Heart left ventricle (tissue), 16 donors: ENCODE measurements around the gene CRYZL1. TPM values are rescaled to one million over a fixed set of nuclear protein-coding genes. Genes with fewer than 3 reads are reported as not detected.

Experiments
- ATAC-seq, 4 donors: fragments of 200-7000 bp; cut with Tn5 transposase; one replicate each; pipeline ENCODE4 v1.9.1; 2020 to 2022; ENCODE audit warnings: moderate library complexity in 4 of 4, mild to moderate bottlenecking in 3 of 4, moderate number of reproducible peaks in 1 of 4
- DNase-seq, 5 donors: peaks; one replicate each; pipeline ENCODE4 v3.0.0-alpha.2; 2020
- H3K27ac ChIP-seq, 12 donors: fragments of 200-600 bp; sonication (generic) in 4 of 12; one replicate each; pipeline versions ENCODE4 v1.5.0 to v1.8.0; 2016 to 2022; ENCODE audit warnings: mild to moderate bottlenecking in 2 of 12
- H3K27me3 ChIP-seq, 9 donors: fragments of 200-600 bp; sonication (generic) in 2 of 9; one replicate each; pipeline versions ENCODE4 v1.5.1 to v1.8.0; 2016 to 2022; ENCODE audit warnings: mild to moderate bottlenecking in 3 of 9
- H3K36me3 ChIP-seq, 9 donors: fragments of 200-600 bp; sonication (generic) in 2 of 9; one replicate each; pipeline versions ENCODE4 v1.5.0 to v1.8.0; 2018 to 2022; ENCODE audit warnings: mild to moderate bottlenecking in 2 of 9
- H3K4me1 ChIP-seq, 12 donors: fragments of 200-600 bp; sonication (generic) in 4 of 12; one replicate each; pipeline versions ENCODE4 v1.5.0 to v1.8.0; 2016 to 2022; ENCODE audit warnings: mild to moderate bottlenecking in 3 of 12
- H3K4me3 ChIP-seq, 12 donors: fragments of 200-600 bp; sonication (generic) in 4 of 12; one replicate each; pipeline versions ENCODE4 v1.5.0 to v1.8.0; 2017 to 2022; ENCODE audit warnings: mild to moderate bottlenecking in 9 of 12, moderate library complexity in 4 of 12
- H3K9me3 ChIP-seq, 12 donors: fragments of 200-600 bp; sonication (generic) in 4 of 12; one replicate each; pipeline versions ENCODE4 v1.5.0 to v1.8.0; 2016 to 2022; ENCODE audit warnings: mild to moderate bottlenecking in 1 of 12
- POLR2A ChIP-seq, 2 donors: fragments of 450-650 bp; IDR thresholded peaks; one replicate each; pipeline ENCODE4 v1.6.1; 2017; ENCODE audit warnings: antibody characterized with exemption in 2 of 2, mild to moderate bottlenecking in 2 of 2, moderate library complexity in 2 of 2
- WGBS, 4 donors: extraction: QIAGEN DNeasy Blood & Tissue Kit in 2 of 4; methylation state at CpG; one replicate each; pipeline versions ENCODE4 v1.1.5 to v1.1.7; 2013 to 2018; 5-methylcytosine and 5-hydroxymethylcytosine counted together
- intact Hi-C, 10 donors: fragments of 100-400 bp; cut with DNase I; formaldehyde crosslinking; loops; one replicate each; pipeline versions ENCODE4 v1.11.1 to v1.14.2; 2022
- polyA plus RNA-seq, 2 donors: library from polyadenylated mRNA; stranded (reverse); fragments of 200-250 nt; gene quantifications; one replicate each; pipeline ENCODE4 v1.2.3, GENCODE V29; 2013
- total RNA-seq, 9 donors: library from RNA; depleted of rRNA in 2 of 9; stranded (reverse); fragments of >200 nt in 2 of 9; fragmentation: NEBNext Ultra II Directional in 3 of 9; extraction: Animal tissue kit (Norgen Biotek cat#: 25700) in 3 of 9; gene quantifications; one replicate each; pipeline versions ENCODE4 v1.1.0 to v1.2.4, GENCODE V29; 2016 to 2023
- TF ChIP-seq, protein P1 (sequence below), 12 donors: fragments of 200-600 bp; sonication (generic) in 4 of 12; IDR thresholded peaks; one replicate each; pipeline versions ENCODE4 v1.5.0 to v1.8.0; 2018 to 2022; ENCODE audit warnings: antibody characterized with exemption in 12 of 12, mild to moderate bottlenecking in 5 of 12
- donor health status: ischemic (EF 13 %, LVEDD 7.1; RV severe dilation, severe dysfunction).
- donor health status: healthy with polysubstance abuse.
- donor health status: DM: no; HTN: yes; CAD: no.
- donor health status: DM: no; HTN: no; CAD: no.
- donor health status: ischemic (EF 25% LVEDD 6.9; RV normal size, moderate dysfunction).
- donor health status: ischemic (EF 25% LVEDD 5.7; RV mildly dilated, moderate dysfunction).
- donor health status: healthy.
- donor health status: DM: yes; HTN: yes; CAD: no.
- donor health status: ischemic (EF 35%, LVEDD 5.7; RV mildly dilated, moderate dysfunction).
- donor health status: nonischemic (EF 11% LVEDD 7.7; RV severe dilation, severe dysfunction).
- donor health status: DM: yes; HTN: yes; CAD: no.
- donor health status: PGD.
- donor health status: ischemic (EF 29% LVEDD 5.4; RV normal size, mild dysfunction).
- donor health status: nonischemic (EF 23%, LVEDD 6.1; RV moderate dilation, normal function).

CRYZL1 gene
- total and polyA plus RNA-seq, 11 donors, result 15.2 to 33.8 (median 25.1) TPM

DNA sequence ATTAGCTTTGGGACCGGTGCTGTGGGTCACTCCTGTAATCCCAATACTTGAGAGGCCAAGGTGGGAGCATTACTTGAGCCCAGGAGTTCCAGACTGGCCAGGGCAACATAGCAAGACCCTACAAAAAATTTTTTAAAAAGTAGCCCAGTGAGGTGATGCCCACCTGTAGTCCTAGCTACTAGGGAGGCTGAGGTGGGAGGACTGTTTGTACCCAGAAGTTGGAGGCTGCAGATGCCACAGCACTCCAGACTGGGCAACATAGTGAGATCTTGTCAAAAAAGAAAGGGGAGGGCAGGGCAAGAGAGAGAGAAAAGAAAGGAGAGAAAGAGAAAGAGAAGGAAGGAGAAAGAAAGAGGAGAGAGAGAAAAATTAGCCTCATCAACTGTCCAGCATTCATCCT, 7.0 kb upstream of the CRYZL1 start:
- DNase-seq (no peak), ATAC-seq (no peak)
- H3K27ac ChIP-seq, result no peak overlapping the region
- no peaks in the 10 kb centered on the region for H3K36me3 ChIP-seq
- peaks cover 0 to 48% (median 23%) of the 10 kb centered on the region in 12 donors for H3K4me1 ChIP-seq
- intact Hi-C loops, result loop anchor here in 9 of 10 donors (5.0 to 10.0 kb wide), 8 partner anchors 46 to 246 kb away; no protein-coding TSS in a partner anchor
- H3K9me3 ChIP-seq, result no peaks in the 10 kb centered on the region
- TF ChIP-seq, protein P1, sequence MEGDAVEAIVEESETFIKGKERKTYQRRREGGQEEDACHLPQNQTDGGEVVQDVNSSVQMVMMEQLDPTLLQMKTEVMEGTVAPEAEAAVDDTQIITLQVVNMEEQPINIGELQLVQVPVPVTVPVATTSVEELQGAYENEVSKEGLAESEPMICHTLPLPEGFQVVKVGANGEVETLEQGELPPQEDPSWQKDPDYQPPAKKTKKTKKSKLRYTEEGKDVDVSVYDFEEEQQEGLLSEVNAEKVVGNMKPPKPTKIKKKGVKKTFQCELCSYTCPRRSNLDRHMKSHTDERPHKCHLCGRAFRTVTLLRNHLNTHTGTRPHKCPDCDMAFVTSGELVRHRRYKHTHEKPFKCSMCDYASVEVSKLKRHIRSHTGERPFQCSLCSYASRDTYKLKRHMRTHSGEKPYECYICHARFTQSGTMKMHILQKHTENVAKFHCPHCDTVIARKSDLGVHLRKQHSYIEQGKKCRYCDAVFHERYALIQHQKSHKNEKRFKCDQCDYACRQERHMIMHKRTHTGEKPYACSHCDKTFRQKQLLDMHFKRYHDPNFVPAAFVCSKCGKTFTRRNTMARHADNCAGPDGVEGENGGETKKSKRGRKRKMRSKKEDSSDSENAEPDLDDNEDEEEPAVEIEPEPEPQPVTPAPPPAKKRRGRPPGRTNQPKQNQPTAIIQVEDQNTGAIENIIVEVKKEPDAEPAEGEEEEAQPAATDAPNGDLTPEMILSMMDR (IDR thresholded peaks at IDR 0.05), result no peak
- TF ChIP-seq POLR2A (IDR thresholded peaks at IDR 0.05), result no peak
- 96 to 100% (median 99%) methylated on average over 1 of the region's 1 CpG for WGBS, 4 donors
- no peaks in the 10 kb centered on the region for H3K27me3 ChIP-seq
- H3K4me3 ChIP-seq, result no peak overlapping the region

GRCh38 chr21:33647587-33647986, 6.0 kb upstream of the CRYZL1 start:
- TF ChIP-seq, protein P1 (IDR thresholded peaks at IDR 0.05), result no peak
- TF ChIP-seq POLR2A (IDR thresholded peaks at IDR 0.05), result no peak
- ATAC-seq, result no peak
- Histone ChIP-seq H3K27me3 (no peaks in the 10 kb centered on the region), H3K36me3 (no peaks in the 10 kb centered on the region), H3K27ac (no peak overlapping the region), H3K4me3 (no peak overlapping the region), H3K4me1 (peaks cover 0 to 49% (median 24%) of the 10 kb centered on the region in 12 donors), H3K9me3 (no peaks in the 10 kb centered on the region)
- intact Hi-C loops, result loop anchor here in 9 of 10 donors (5.0 to 10.0 kb wide), 8 partner anchors 47 to 247 kb away; no protein-coding TSS in a partner anchor
- 82 to 90% (median 85%) methylated on average over 3 of the region's 3 CpGs for WGBS, 4 donors
- no peak for DNase-seq

DNA sequence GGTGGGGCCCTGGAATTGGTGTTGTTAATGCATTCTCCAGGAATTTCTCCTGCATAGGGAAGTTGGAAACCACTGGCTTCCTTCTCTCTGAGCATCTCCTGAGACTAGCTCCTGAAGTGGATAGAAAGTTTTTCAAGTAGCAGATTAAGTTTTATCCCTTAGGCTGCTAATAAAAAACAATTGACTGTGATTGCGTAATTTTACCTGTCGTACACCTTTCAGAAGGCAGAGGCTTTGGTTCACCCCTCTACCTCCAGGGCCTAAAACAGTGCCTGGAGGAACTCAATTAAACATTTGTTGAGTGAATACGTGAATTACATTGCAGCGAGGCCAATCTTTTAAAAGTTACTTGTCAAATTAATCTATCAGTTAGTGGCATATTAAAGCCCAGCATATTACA, 4.2 kb upstream of the CRYZL1 start:
- H3K9me3 ChIP-seq, result no peaks in the 10 kb centered on the region
- no peak overlapping the region for H3K27ac ChIP-seq
- intact Hi-C loops, result loop anchor here in 9 of 10 donors (5.0 to 10.0 kb wide), 8 partner anchors 49 to 249 kb away; no protein-coding TSS in a partner anchor
- 95 to 99% (median 96%) methylated on average over 4 of the region's 4 CpGs for WGBS, 4 donors
- TF ChIP-seq POLR2A (IDR thresholded peaks at IDR 0.05), result no peak
- TF ChIP-seq, protein P1 (IDR thresholded peaks at IDR 0.05), result no peak
- peaks cover 0 to 40% (median 18%) of the 10 kb centered on the region in 12 donors for H3K4me1 ChIP-seq
- no peak for DNase-seq
- no peaks in the 10 kb centered on the region for H3K27me3 ChIP-seq
- no peak for ATAC-seq
- no peak overlapping the region for H3K4me3 ChIP-seq
- no peaks in the 10 kb centered on the region for H3K36me3 ChIP-seq

- no peak for DNase-seq
- TF ChIP-seq, protein P1 (IDR thresholded peaks at IDR 0.05), result no peak
- TF ChIP-seq POLR2A (IDR thresholded peaks at IDR 0.05), result no peak
- WGBS, 4 donors, result 55 to 66% (median 59%) methylated on average over 11 of the region's 11 CpGs
- peaks cover 0 to 45% (median 19%) of the 10 kb centered on the region in 12 donors for H3K4me1 ChIP-seq
- no peaks in the 10 kb centered on the region for H3K9me3 ChIP-seq
- H3K36me3 ChIP-seq, result no peaks in the 10 kb centered on the region
- peak overlapping the region in 10 of 12 donors; percentile 5 to 95 (median 86) for H3K27ac ChIP-seq
- no peaks in the 10 kb centered on the region for H3K27me3 ChIP-seq
- peak overlapping the region in 8 of 12 donors; percentile 11 to 93 (median 86) for H3K4me3 ChIP-seq
- ATAC-seq, result no peak
- intact Hi-C loops, result loop anchor here (5.0 to 10.0 kb wide), 12 partner anchors 43 to 253 kb away; no protein-coding TSS in a partner anchor
Observed at GRCh38 chr21:33644383-33645074, 3.0 kb upstream of the CRYZL1 start.
